ENCODE results near the gene ACVR1.

The ACVR1 gene

GRCh38 chr2:157698430-157698829 is 177.7 kb downstream of the ACVR1 start:
- no peak for ATAC-seq (replicated peaks)
- H3K9me3 Mint-ChIP-seq: peaks cover 7 to 20% of the 10 kb centered on the region in 2 donors
- no peak for DNase-seq

GRCh38 chr2:157696036-157696435 is 180.1 kb downstream of the ACVR1 start:
- H3K27me3 Mint-ChIP-seq: no peaks in the 10 kb centered on the region
- H3K4me3 Mint-ChIP-seq: no peak overlapping the region
- ATAC-seq (replicated peaks) (no peak), DNase-seq (no peak)
- no peaks in the 10 kb centered on the region for H3K4me1 Mint-ChIP-seq (ENCODE audit: low read depth in 2 of 2)
- H3K9me3 Mint-ChIP-seq: peaks cover 6 to 11% of the 10 kb centered on the region in 2 donors
- H3K27ac Mint-ChIP-seq: no peak overlapping the region
- no peaks in the 10 kb centered on the region for H3K36me3 Mint-ChIP-seq (ENCODE audit: insufficient read depth)

More at GRCh38 chr2:157698430-157698829, 177.7 kb downstream of the ACVR1 start:
- Mint-ChIP-seq H3K4me3 (no peak overlapping the region), H3K27ac (no peak overlapping the region), H3K4me1 (ENCODE audit: low read depth in 2 of 2) (no peaks in the 10 kb centered on the region), H3K36me3 (ENCODE audit: insufficient read depth) (no peaks in the 10 kb centered on the region), H3K27me3 (peaks cover 0 to 6% of the 10 kb centered on the region in 2 donors)

- Mint-ChIP-seq H3K36me3 (ENCODE audit: insufficient read depth) (no peaks in the 10 kb centered on the region), H3K27me3 (no peaks in the 10 kb centered on the region), H3K4me1 (ENCODE audit: low read depth in 2 of 2) (no peaks in the 10 kb centered on the region), H3K27ac (no peak overlapping the region), H3K9me3 (no peaks in the 10 kb centered on the region), H3K4me3 (no peak overlapping the region)
- no peak for ATAC-seq (replicated peaks)
- DNase-seq: no peak
Measured at GRCh38 chr2:157692768-157693167, 183.4 kb downstream of the ACVR1 start.

GRCh38 chr2:157691695-157692094 is 184.4 kb downstream of the ACVR1 start:
- Mint-ChIP-seq H3K4me3 (no peak overlapping the region), H3K9me3 (no peaks in the 10 kb centered on the region), H3K27ac (no peak overlapping the region), H3K27me3 (peaks cover 0 to 5% of the 10 kb centered on the region in 2 donors), H3K4me1 (ENCODE audit: low read depth in 2 of 2) (no peaks in the 10 kb centered on the region), H3K36me3 (ENCODE audit: insufficient read depth) (no peaks in the 10 kb centered on the region)
- DNase-seq (no peak), ATAC-seq (replicated peaks) (no peak)

- H3K4me1 Mint-ChIP-seq (ENCODE audit: low read depth in 2 of 2): no peaks in the 10 kb centered on the region
- H3K36me3 Mint-ChIP-seq (ENCODE audit: insufficient read depth): no peaks in the 10 kb centered on the region
- H3K9me3 Mint-ChIP-seq: no peaks in the 10 kb centered on the region
- no peak overlapping the region for H3K4me3 Mint-ChIP-seq
- no peak for ATAC-seq (replicated peaks)
- no peak overlapping the region for H3K27ac Mint-ChIP-seq
- H3K27me3 Mint-ChIP-seq: peaks cover 0 to 9% of the 10 kb centered on the region in 2 donors
- DNase-seq: no peak
Measured at GRCh38 chr2:157691131-157691530, 185.0 kb downstream of the ACVR1 start.

All from effector memory CD8-positive, alpha-beta T cell (primary cell).